CD4-positive, alpha-beta T cell (primary cell): Measurements from ENCODE around the gene TLX2. TPM values are rescaled to one million over a fixed set of nuclear protein-coding genes. Genes with fewer than 3 reads are reported as not detected.

Experiments used
- ATAC-seq: fragments of 200-7000 bp; cut with Tn5 transposase; one replicate; pipeline ENCODE4 v1.10.0; 2022; ENCODE audit warnings: mild to moderate bottlenecking; ENCODE audit not compliant: poor library complexity
- CTCF ChIA-PET: fragments of 350-600 bp; sonication (Branson Sonifier 250); formaldehyde crosslinking; loops from one replicate; lab custom pipeline; 2021; ENCODE audit warnings: antibody characterized with exemption, inconsistent platforms; lab: Charles Lee
- POLR2A ChIA-PET: fragments of 350-600 bp; sonication (Branson Sonifier 250); formaldehyde crosslinking; loops from one replicate; lab custom pipeline; 2021; ENCODE audit warnings: antibody characterized with exemption, inconsistent platforms; lab: Charles Lee
- DNase-seq, 14 experiments: peaks; one replicate each; pipeline ENCODE4 v3.0.0-alpha.2; 2013 to 2020; ENCODE audit warnings: mixed read lengths in 2 of 14
- H3K27ac ChIP-seq, 2 donors: one replicate each; pipeline versions ENCODE4 v1.5.1 to v1.7.0; 2013; ENCODE audit warnings: low read length in 2 of 2, low read depth in 1 of 2, mild to moderate bottlenecking in 1 of 2
- H3K27me3 ChIP-seq, 2 experiments: 1 replicate in 1 of 2; 2 replicates in 1 of 2; pipeline versions ENCODE4 v1.6.1 to v1.7.0; 2013; ENCODE audit warnings: low read length in 2 of 2, control low read depth in 1 of 2, mild to moderate bottlenecking in 1 of 2, moderate library complexity in 1 of 2; ENCODE audit not compliant: insufficient read depth in 2 of 2, control insufficient read depth in 1 of 2
- H3K36me3 ChIP-seq: one replicate; pipeline ENCODE4 v1.6.1; 2013; ENCODE audit warnings: low read length, control low read depth; ENCODE audit not compliant: insufficient read depth
- H3K4me1 ChIP-seq: one replicate; pipeline ENCODE4 v1.6.1; 2013; ENCODE audit warnings: low read length, control low read depth; ENCODE audit not compliant: insufficient read depth
- H3K4me3 ChIP-seq: one replicate; pipeline ENCODE4 v1.5.1; 2013; ENCODE audit warnings: mild to moderate bottlenecking, low read length, moderate library complexity
- H3K9me3 ChIP-seq, 2 experiments: 1 replicate in 1 of 2; 2 replicates in 1 of 2; pipeline versions ENCODE4 v1.6.1 to v1.7.0; 2013; ENCODE audit warnings: low read length in 2 of 2, mild to moderate bottlenecking in 2 of 2, control low read depth in 1 of 2, moderate library complexity in 1 of 2; ENCODE audit not compliant: control insufficient read depth in 1 of 2, insufficient read depth in 1 of 2
- H3K27ac Mint-ChIP-seq: one replicate; pipeline ENCODE4 v1.8.0; 2020; ENCODE audit warnings: mixed read lengths
- H3K27me3 Mint-ChIP-seq: one replicate; pipeline ENCODE4 v1.8.0; 2021; ENCODE audit warnings: mixed read lengths
- H3K36me3 Mint-ChIP-seq: one replicate; pipeline ENCODE4 v1.8.0; 2021; ENCODE audit warnings: low read depth, mixed read lengths
- H3K4me1 Mint-ChIP-seq: one replicate; pipeline ENCODE4 v1.8.0; 2021; ENCODE audit warnings: low read depth, mixed read lengths
- H3K4me3 Mint-ChIP-seq: one replicate; pipeline ENCODE4 v1.8.0; 2020; ENCODE audit warnings: mild to moderate bottlenecking, mixed read lengths
- H3K9me3 Mint-ChIP-seq: one replicate; pipeline ENCODE4 v1.8.0; 2020; ENCODE audit warnings: mixed read lengths
- CTCF ChIP-seq: fragments of 200-600 bp; IDR thresholded peaks from one replicate; pipeline ENCODE4 v1.8.0; 2022; ENCODE audit warnings: antibody characterized with exemption, mild to moderate bottlenecking
- intact Hi-C, 2 experiments: fragments of 100-400 bp; cut with DNase I in 1 of 2; cut with micrococcal nuclease in 1 of 2; formaldehyde crosslinking; loops; one replicate each; pipeline versions ENCODE4 v1.15.1 to v1.9.0; 2023 to 2025; cut with DNase I, micrococcal nuclease
- total RNA-seq, 174 experiments: library from RNA in 2 of 174; stranded (reverse) in 2 of 174; gene quantifications; one replicate each; pipeline ENCODE4 v1.2.3 and lab custom pipeline; 2021 to 2026

The TLX2 gene
- total RNA-seq, 2 experiments from 2014 or later, result 0.14 to 0.30 TPM

- DNase-seq, result no peak
- Mint-ChIP-seq H3K27me3 (peaks cover 23% of the 10 kb centered on the region), H3K9me3 (no peaks in the 10 kb centered on the region), H3K27ac (no peak overlapping the region), H3K36me3 (peaks cover 11% of the 10 kb centered on the region), H3K4me3 (no peak overlapping the region), H3K4me1 (peaks cover 18% of the 10 kb centered on the region)
- Histone ChIP-seq H3K4me3 (no peak overlapping the region), H3K27me3 (peaks cover 14 to 17% of the 10 kb centered on the region in 2 experiments), H3K36me3 (peaks cover 13% of the 10 kb centered on the region), H3K27ac (no peak overlapping the region), H3K4me1 (peaks cover 14% of the 10 kb centered on the region), H3K9me3 (no peaks in the 10 kb centered on the region)
- POLR2A ChIA-PET, result no interaction called here
- no peak for TF ChIP-seq CTCF
- intact Hi-C loops, result loop anchor here (10.0 kb wide), 2 partner anchors 141 to 711 kb away; partner anchors contain the start of gene STAMBP (in 1 of the 2)
- CTCF ChIA-PET, result no interaction called here
- ATAC-seq, result no peak
Observed at GRCh38 chr2:74535440-74535965, 21.3 kb downstream of the TLX2 start.

- H3K9me3 ChIP-seq, result no peaks in the 10 kb centered on the region
- no peak overlapping the region for H3K27ac ChIP-seq
- POLR2A ChIA-PET, result no interaction called here
- intact Hi-C loops, result loop anchor here (10.0 kb wide), 2 partner anchors 142 to 712 kb away; partner anchors contain the start of gene STAMBP (in 1 of the 2)
- Mint-ChIP-seq H3K9me3 (no peaks in the 10 kb centered on the region), H3K4me3 (no peak overlapping the region), H3K36me3 (peaks cover 6% of the 10 kb centered on the region), H3K27ac (no peak overlapping the region), H3K4me1 (peaks cover 10% of the 10 kb centered on the region), H3K27me3 (peaks cover 29% of the 10 kb centered on the region)
- TF ChIP-seq CTCF, result no peak
- H3K4me3 ChIP-seq, result no peak overlapping the region
- DNase-seq (no peak), ATAC-seq (no peak)
- CTCF ChIA-PET, result no interaction called here
- H3K4me1 ChIP-seq, result peaks cover 5% of the 10 kb centered on the region
- peaks cover 11% of the 10 kb centered on the region for H3K36me3 ChIP-seq
- peaks cover 14 to 18% of the 10 kb centered on the region in 2 experiments for H3K27me3 ChIP-seq
Observed at GRCh38 chr2:74536166-74536950, 22.1 kb downstream of the TLX2 start.

- H3K4me3 Mint-ChIP-seq, result no peak overlapping the region
- no peaks in the 10 kb centered on the region for H3K9me3 ChIP-seq
- no peaks in the 10 kb centered on the region for H3K4me1 ChIP-seq
- ATAC-seq, result no peak
- peaks cover 32% of the 10 kb centered on the region for H3K27me3 Mint-ChIP-seq
- ChIA-PET POLR2A (no interaction called here), CTCF (no interaction called here)
- H3K36me3 Mint-ChIP-seq, result peaks cover 4% of the 10 kb centered on the region
- intact Hi-C loops, result loop anchor here (10.0 kb wide), 2 partner anchors 142 to 712 kb away; partner anchors contain the start of gene STAMBP (in 1 of the 2)
- H3K9me3 Mint-ChIP-seq, result no peaks in the 10 kb centered on the region
- no peak for DNase-seq
- peaks cover 10% of the 10 kb centered on the region for H3K36me3 ChIP-seq
- no peak overlapping the region for H3K27ac Mint-ChIP-seq
- no peak overlapping the region for H3K27ac ChIP-seq
- peaks cover 4% of the 10 kb centered on the region for H3K4me1 Mint-ChIP-seq
- H3K4me3 ChIP-seq, result no peak overlapping the region
- TF ChIP-seq CTCF, result no peak
- H3K27me3 ChIP-seq, result peaks cover 14 to 18% of the 10 kb centered on the region in 2 experiments
Observed at GRCh38 chr2:74537140-74537539, 22.9 kb downstream of the TLX2 start.
